ENCODE results near the gene CFAP90.

Gene CFAP90

GRCh38 chr5:7884491-7885267 lies 33.7 kb upstream of the CFAP90 start:
- no peak for TF ChIP-seq CTCF (IDR thresholded peaks at IDR 0.05; ENCODE audit: low read depth, low read length)
- no peak overlapping the region for H3K4me3 ChIP-seq (replicated peaks in 1 of 2; ENCODE audit: low read depth in 2 of 2, low read length in 2 of 2)
- peak in 1 of 2 donors; percentile 17 for DNase-seq (ENCODE audit: low read depth in 2 of 2)

GRCh38 chr5:7882926-7883325 lies 32.0 kb upstream of the CFAP90 start:
- no peak for TF ChIP-seq CTCF (IDR thresholded peaks at IDR 0.05; ENCODE audit: low read depth, low read length)
- no peak for DNase-seq (ENCODE audit: low read depth in 2 of 2)
- H3K4me3 ChIP-seq (replicated peaks in 1 of 2; ENCODE audit: low read depth in 2 of 2, low read length in 2 of 2) = no peak overlapping the region

GRCh38 chr5:7881816-7882215 lies 30.9 kb upstream of the CFAP90 start:
- no peak overlapping the region for H3K4me3 ChIP-seq (replicated peaks in 1 of 2; ENCODE audit: low read depth in 2 of 2, low read length in 2 of 2)
- TF ChIP-seq CTCF (IDR thresholded peaks at IDR 0.05; ENCODE audit: low read depth, low read length) = no peak
- no peak for DNase-seq (ENCODE audit: low read depth in 2 of 2)

- TF ChIP-seq CTCF (IDR thresholded peaks at IDR 0.05; ENCODE audit: low read depth, low read length) = no peak
- no peak overlapping the region for H3K4me3 ChIP-seq (replicated peaks in 1 of 2; ENCODE audit: low read depth in 2 of 2, low read length in 2 of 2)
- DNase-seq (ENCODE audit: low read depth in 2 of 2) = no peak
These were observed 30.2 kb upstream of the CFAP90 start for GRCh38 chr5:7881091-7881490.

GRCh38 chr5:7878381-7878873 lies 27.5 kb upstream of the CFAP90 start:
- H3K4me3 ChIP-seq (replicated peaks in 1 of 2; ENCODE audit: low read depth in 2 of 2, low read length in 2 of 2) = no peak overlapping the region
- no peak for TF ChIP-seq CTCF (IDR thresholded peaks at IDR 0.05; ENCODE audit: low read depth, low read length)
- peak; percentile 44 to 66 for DNase-seq (ENCODE audit: low read depth in 2 of 2)

- DNase-seq (ENCODE audit: low read depth in 2 of 2) = peak; percentile 17 to 46
- no peak for TF ChIP-seq CTCF (IDR thresholded peaks at IDR 0.05; ENCODE audit: low read depth, low read length)
- H3K4me3 ChIP-seq (replicated peaks in 1 of 2; ENCODE audit: low read depth in 2 of 2, low read length in 2 of 2) = no peak overlapping the region
These were observed 26.9 kb upstream of the CFAP90 start for GRCh38 chr5:7877851-7878250.

All from cardiac fibroblast (primary cell).